H7 (cell line): Measurements from ENCODE around the gene CDKN2B. TPM values are rescaled to one million over a fixed set of nuclear protein-coding genes. Genes with fewer than 3 reads are reported as not detected.

ENCODE experiments used
- DNase-seq: peaks from one replicate; pipeline ENCODE4 v3.0.0; 2012
- H3K27me3 ChIP-seq: 2 replicates; pipeline ENCODE4 v1.6.0; 2011; ENCODE audit warnings: mild to moderate bottlenecking, low read length; ENCODE audit not compliant: control insufficient read depth, insufficient read depth
- H3K36me3 ChIP-seq: replicated peaks from 2 replicates; pipeline ENCODE4 v1.5.1; 2011; ENCODE audit warnings: low read length; ENCODE audit not compliant: control insufficient read depth, insufficient read depth
- H3K4me3 ChIP-seq: 2 replicates; pipeline ENCODE4 v1.5.1; 2011; ENCODE audit warnings: low read depth, mild to moderate bottlenecking, control low read depth, low read length, moderate library complexity; ENCODE audit not compliant: insufficient read depth
- total RNA-seq: library from RNA; depleted of rRNA; stranded (reverse); fragments of >200 nt; shearing (Covaris generic); gene quantifications from 2 replicates; pipeline ENCODE4 v1.2.3, GENCODE V29; 2014

Gene CDKN2B
- total RNA-seq, 1 experiment from 2014 or later = 0.76 TPM

DNA sequence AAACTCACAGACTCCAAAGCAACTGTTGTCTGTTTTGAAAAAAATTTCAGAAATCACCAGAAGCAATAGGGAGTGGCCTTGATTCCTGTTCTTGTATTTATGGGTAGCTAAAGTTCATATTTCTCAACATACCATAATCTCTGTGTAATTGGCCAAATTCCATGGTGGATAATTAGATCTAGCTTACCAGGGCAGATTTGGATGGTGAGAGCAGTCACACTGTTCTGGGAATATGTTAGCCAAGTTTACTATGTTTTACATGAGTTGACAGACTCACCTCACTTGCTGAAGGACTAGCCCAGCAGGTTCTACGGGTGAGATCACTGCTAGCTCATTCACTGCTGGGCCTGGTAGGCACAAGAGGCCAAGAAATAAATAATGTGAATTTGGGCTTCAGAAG lies 32.7 kb upstream of the CDKN2B start:
- no peak overlapping the region for H3K4me3 ChIP-seq
- DNase-seq = no peak
- H3K27me3 ChIP-seq = no peaks in the 10 kb centered on the region
- H3K36me3 ChIP-seq = no peaks in the 10 kb centered on the region

DNA sequence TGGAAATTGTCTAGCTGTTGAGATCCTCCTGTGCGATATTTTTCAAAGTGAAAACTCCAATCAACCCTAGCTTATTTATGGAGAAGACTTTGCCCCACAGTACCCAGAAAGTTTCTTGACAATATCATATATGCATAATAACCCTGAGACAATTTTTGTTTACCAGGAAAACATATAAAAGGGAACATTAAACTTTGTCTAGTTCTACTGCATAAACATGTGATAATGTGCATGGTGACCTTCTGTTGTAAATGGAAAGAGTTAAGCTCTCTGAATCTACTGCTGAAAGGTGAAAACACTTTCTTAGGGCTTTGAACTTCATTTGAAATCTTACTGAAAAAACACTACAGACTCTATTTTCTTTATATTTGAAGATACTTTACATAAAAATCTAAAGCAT lies 32.2 kb upstream of the CDKN2B start:
- no peak overlapping the region for H3K4me3 ChIP-seq
- DNase-seq = no peak
- H3K36me3 ChIP-seq = no peaks in the 10 kb centered on the region
- no peaks in the 10 kb centered on the region for H3K27me3 ChIP-seq

DNA sequence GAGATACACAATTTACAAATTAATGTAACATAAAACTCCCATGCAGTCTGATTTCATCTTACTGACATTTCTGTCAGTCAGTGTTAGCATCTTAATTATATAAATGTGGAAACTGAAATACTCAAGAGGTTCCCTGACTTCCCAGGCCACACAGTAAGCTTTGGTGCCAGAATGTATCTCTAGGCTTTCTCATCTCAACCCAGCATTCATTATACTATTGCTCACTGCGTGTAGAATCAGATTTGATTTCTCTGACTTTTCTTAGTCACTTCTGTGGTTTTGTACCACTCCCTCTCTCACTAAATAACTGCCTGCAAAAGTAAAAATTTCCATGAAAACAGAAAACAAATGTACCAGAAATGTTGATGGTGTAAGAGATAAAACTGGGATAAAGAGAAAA lies 31.7 kb upstream of the CDKN2B start:
- no peak for DNase-seq
- Histone ChIP-seq H3K36me3 (no peaks in the 10 kb centered on the region), H3K4me3 (no peak overlapping the region), H3K27me3 (no peaks in the 10 kb centered on the region)

DNA sequence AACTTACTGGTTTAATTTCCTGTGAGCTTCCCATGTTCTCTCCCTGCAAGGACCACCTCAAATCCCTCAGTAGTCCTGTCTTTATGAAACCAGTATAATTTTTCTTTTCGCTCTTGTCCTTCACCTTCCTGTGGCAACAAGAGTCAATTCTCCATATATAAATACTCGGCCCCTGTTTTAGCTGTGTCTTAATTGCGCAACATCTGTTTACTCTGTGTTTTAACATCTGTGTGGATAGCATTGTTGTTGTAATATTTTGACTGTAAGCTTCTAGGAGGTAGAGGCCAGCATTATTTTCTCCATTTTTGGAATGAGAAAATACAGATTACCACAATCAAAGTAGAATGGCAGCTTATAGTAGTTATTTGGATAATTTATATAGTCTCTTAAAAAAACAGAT lies 30.2 kb upstream of the CDKN2B start:
- DNase-seq = no peak
- Histone ChIP-seq H3K36me3 (no peaks in the 10 kb centered on the region), H3K27me3 (no peaks in the 10 kb centered on the region), H3K4me3 (no peak overlapping the region)

DNA sequence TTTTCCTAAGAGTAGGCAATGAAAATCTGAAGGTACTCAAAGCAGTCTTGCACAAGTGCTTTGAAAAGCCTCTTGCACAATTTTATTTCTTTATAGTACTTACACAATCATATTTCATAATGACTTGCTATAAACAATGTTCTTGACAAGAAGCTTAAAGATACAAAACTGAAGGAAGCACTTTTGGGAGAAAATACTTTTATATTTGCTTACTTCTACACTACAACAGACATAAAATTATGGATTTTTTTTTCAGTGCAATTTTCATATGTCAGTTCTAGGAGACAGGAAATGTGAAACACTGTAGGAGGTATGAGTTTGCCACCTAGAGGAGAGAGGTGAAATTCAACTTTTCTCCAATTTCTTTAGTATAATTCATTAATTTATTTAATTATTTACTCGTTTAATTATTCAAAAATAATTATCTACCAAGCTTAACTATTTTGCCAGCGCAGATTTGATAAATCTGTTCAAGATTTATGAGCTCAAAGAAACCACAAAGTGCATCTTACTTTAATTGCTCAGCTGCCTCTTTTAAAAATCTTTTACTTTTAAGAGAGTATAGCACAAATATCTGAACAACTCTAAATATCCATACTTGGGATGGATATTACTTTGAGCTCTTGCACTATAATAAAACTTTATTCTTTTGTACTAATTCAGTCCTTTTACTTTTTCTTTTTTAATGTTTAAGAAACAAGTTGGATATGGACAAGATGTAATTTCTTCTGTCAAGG lies 29.0 kb upstream of the CDKN2B start:
- Histone ChIP-seq H3K27me3 (no peaks in the 10 kb centered on the region), H3K4me3 (no peak overlapping the region), H3K36me3 (no peaks in the 10 kb centered on the region)
- DNase-seq = no peak

DNA sequence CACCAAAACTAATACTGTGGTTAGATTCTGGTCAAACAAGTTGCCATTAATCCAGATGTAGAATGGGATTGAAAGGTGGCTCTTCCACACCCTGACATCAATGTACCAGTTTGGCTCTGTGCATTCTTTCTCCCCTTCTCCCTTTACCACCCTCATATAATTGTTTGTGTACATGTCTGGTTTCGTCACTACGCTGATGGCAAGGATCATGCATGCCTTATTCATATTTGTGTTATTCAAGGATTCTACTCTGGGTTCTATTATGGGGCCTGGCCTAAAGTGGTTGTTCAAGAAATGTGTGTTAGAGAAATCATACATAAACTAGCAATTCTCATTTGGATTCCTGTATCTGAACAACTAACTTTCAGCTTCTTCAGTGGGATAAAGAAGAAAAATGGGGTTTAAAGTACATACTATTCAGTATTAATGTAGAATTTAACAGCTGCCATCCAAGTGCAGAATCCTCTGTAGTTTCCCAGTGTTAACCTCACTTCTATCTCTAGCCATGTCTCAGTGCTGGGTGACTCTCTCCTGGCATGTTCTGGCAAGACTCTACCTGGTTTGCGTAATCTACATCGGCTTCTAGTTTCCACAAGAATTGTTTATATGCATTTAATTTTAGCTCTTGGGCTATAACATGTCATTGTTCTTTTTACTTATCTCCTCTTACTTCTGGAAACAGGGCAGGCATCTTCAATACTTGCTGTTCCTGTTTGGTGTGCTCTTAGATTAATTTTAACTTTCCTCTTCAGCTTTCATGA lies 27.9 kb upstream of the CDKN2B start:
- DNase-seq = no peak
- no peaks in the 10 kb centered on the region for H3K27me3 ChIP-seq
- no peaks in the 10 kb centered on the region for H3K36me3 ChIP-seq
- H3K4me3 ChIP-seq = no peak overlapping the region

DNA sequence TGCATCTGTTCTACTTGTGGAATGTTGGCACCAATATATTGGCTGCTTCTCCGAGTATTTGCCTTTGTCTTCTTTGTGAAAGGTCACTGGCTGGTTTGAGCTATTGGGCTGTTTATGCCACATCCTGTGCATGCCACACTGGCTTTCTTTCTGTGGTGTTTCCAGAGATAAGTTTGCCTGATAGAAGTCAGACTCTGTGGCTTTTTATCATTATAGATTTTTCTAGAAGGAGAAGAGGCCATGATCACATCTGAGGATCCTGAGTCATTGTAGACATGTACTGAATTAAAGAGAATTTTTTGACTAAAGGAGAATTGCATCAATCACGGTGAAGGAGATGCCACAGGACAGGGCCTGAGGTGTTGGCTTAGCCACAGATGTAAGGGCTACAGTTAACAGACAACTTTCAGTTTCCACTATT lies 26.5 kb upstream of the CDKN2B start:
- H3K27me3 ChIP-seq = no peaks in the 10 kb centered on the region
- no peak overlapping the region for H3K4me3 ChIP-seq
- DNase-seq = no peak
- H3K36me3 ChIP-seq = no peaks in the 10 kb centered on the region

DNA sequence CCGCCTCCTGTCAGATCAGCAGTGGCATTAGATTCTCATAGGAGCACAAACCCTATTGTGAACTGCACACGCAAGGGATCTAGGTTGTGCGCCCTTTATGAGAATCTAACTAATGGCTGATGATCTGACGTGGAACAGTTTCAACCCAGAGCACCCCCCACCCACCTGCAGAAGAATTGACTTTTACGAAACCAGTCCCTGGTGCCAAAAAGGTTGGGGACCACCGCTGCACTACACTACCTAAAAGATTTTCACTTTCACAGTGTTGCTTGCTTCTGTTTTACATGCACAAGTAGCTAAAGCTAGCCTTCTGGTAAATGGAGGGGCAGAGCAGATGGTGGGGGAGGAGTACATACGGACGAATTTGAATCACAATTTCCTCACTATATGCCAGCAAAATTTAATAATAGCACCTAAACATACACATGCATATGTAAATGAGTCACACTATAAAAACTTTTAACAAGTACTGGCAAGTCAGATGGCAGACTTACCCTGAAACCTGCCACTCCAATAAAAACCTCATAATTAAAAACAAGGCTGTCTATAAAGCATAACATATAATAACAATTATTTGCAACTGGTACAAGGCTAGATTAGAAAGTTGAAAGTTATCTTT lies 24.0 kb upstream of the CDKN2B start:
- Histone ChIP-seq H3K36me3 (no peaks in the 10 kb centered on the region), H3K4me3 (no peak overlapping the region), H3K27me3 (no peaks in the 10 kb centered on the region)
- no peak for DNase-seq

DNA sequence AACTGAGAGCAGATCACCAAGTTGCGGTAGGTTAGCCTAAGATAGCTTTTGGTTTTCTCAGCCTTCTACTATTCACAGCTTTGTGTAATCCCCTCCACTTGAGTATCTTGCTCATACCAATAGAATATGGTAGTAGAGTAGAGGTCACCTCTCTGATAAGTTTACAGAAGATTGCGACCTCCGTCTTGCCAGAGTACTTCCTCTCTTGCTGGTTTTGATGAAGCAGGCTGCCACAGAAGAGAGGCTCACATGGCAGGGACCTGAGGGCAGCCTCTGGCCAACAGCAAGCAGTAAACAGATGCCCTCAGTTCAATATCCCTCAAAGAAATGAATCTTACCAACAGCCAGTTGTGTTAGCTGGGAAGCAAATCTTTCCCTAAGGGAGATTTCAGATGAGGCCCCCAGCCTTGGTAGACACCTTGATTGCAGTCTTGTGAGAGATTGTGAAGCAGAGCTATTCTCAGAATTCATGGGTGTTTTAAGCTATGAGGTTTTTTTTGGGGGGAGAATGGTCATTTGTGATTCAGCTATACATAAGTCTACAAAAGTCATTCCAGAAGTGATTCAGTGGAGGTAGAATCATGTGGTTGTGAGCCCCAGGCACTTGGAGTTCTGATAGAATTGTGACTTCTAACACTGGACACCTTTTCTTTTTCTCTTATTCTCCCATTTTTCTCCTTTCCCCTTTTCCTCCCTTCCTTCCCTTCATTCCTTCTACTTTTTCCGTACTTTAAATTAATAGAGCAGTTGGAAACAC lies 22.7 kb upstream of the CDKN2B start:
- Histone ChIP-seq H3K36me3 (no peaks in the 10 kb centered on the region), H3K4me3 (no peak overlapping the region), H3K27me3 (no peaks in the 10 kb centered on the region)
- no peak for DNase-seq

DNA sequence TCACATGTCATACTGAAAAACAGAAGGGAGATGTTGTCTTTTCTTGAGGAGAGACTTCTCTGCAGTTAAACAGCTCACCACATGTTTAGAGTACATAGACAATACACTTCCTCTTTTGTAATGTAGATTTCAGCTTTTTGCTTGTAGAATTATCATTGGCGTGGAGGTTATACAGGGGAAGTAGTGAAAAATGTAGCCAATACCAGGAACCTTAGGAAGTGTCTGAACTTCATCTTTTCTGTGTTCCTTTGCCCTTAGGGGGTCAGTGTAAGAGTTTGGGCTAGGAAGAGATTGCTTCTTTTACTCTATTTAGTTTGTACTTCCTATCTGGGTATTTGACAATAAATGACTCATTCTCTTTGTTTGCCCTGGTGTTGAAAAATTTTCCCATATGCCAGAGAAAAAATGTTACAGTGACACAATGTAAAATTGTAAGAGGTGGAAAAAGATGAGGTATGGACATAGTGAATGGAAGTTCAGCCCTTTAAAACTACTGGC lies 21.0 kb upstream of the CDKN2B start:
- Histone ChIP-seq H3K27me3 (no peaks in the 10 kb centered on the region), H3K36me3 (no peaks in the 10 kb centered on the region), H3K4me3 (no peak overlapping the region)
- no peak for DNase-seq

DNA sequence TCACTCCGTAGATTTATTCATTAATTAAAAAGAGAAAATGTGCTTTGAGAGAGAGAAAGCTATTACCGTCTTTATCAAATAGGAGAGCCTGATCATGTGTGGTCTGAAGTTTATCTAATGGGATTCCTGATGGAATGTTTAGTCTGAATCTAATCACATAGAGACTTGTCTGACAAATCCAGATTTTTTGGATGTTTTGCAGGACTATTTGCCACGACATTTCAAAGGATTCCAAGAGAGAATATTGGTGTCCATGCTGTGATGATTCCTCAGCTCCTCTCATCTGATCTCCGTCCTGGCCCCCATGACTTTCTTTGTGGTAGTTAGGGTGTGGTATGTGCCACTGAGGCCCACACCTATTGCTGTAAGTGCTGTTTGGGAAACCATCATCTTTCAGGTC lies 20.1 kb upstream of the CDKN2B start:
- Histone ChIP-seq H3K4me3 (no peak overlapping the region), H3K36me3 (no peaks in the 10 kb centered on the region), H3K27me3 (no peaks in the 10 kb centered on the region)
- no peak for DNase-seq

DNA sequence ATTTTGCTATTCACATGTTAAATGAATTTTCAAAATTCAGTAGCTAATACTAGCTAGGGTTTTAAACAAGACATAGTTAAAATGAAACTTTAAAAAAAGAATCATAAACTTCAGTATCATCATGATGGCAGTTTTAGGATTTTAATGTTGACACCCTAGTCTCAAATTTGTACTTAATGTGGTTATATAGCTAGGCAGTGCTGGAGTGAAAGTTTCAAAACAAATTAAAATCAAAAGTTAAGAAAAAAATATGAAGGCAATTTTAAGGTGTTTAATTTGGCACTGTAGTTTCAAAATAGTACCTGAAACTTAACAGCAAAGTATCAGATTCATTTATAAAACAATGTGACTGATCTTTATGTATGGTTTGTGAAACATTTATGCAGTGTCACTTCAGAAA lies 19.3 kb upstream of the CDKN2B start:
- H3K4me3 ChIP-seq = no peak overlapping the region
- no peaks in the 10 kb centered on the region for H3K27me3 ChIP-seq
- no peaks in the 10 kb centered on the region for H3K36me3 ChIP-seq
- DNase-seq = no peak

DNA sequence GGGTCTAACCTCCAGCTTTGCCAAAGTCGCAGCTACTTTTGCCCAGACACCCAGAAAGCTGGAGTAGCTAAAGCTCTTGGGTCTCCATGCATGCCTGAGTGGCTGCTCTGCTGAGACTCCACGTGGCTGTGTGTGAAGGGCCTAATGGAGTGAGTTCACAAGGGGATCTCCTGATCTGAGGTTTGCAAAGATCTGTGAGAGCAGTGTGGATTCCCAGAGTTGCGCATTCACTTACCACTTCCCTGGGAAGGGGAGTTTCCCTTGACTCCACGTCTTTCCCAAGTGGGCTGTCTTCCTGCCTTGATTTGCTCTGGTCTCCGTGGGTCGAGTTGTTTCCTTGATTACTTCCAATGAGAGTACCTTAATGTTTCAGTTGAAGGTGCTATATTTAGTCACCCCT lies 17.6 kb upstream of the CDKN2B start:
- H3K36me3 ChIP-seq = no peaks in the 10 kb centered on the region
- H3K27me3 ChIP-seq = no peaks in the 10 kb centered on the region
- H3K4me3 ChIP-seq = no peak overlapping the region
- DNase-seq = no peak

DNA sequence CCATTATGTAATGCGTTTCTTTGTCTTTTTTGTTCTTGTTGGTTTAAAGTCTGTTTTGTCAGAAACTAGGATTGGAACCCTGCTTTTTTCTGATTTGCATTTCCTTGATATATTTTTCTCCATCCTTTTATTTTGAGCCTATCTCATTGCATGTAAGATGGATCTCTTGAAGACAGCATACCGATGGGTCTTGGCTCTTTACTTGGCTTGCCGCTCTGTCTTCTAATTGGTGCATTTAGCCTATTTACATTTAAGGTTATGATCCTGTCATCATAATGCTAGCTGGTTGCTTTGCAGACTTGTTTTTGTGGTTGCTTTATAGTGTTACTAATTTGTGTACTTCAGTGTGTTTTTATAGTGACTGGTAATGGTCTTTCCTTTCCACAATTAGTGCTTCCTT lies 13.3 kb upstream of the CDKN2B start:
- H3K4me3 ChIP-seq = no peak overlapping the region
- H3K36me3 ChIP-seq = no peaks in the 10 kb centered on the region
- no peak for DNase-seq
- no peaks in the 10 kb centered on the region for H3K27me3 ChIP-seq
